Activated T-cell treated with anti-CD3 and anti-CD28 coated beads for 24 hours (primary cell): ENCODE data around the gene SDK1.
"Not testable (repeated sequence)": the region's sequence is repeated elsewhere in the genome, so short reads cannot be mapped to it uniquely, and the experiment has no call there.

Experiments used
- DNase-seq: peaks from one replicate; pipeline ENCODE4 v3.0.0-alpha.2; 2020; ENCODE audit warnings: low read depth

Gene SDK1

DNA sequence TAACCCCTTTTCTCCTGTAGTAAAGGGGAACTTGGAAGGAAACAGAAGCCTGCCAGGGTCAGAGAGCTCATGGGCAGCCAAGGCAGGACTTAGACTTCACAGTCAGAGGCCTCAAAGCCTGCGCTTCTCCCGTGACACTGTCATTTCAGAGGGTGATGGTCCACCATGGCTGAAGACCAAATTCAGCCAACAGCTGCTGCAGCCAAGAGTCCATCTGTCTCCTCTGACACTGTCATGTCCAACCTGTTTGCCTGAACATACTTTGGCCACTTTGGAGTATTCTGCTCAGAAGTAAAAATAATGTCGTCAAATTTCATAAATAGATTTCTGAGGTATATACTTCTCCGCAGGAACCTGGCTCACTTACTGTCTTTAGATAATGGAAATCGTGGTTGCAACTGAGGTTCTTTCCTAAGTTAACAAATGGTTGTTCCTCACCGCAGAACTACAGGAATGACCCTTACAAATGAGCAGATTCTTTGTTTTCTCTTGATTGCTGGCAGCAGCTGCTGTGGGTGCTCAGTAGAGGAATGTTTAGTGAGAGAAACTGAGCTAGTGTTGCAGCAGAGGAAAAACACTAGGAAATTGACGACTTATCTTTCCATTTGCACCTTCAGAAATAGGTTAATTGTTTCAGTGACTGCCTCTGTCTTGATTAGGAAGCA is 626.5 kb downstream of the SDK1 start:
- DNase-seq, result no peak

DNA sequence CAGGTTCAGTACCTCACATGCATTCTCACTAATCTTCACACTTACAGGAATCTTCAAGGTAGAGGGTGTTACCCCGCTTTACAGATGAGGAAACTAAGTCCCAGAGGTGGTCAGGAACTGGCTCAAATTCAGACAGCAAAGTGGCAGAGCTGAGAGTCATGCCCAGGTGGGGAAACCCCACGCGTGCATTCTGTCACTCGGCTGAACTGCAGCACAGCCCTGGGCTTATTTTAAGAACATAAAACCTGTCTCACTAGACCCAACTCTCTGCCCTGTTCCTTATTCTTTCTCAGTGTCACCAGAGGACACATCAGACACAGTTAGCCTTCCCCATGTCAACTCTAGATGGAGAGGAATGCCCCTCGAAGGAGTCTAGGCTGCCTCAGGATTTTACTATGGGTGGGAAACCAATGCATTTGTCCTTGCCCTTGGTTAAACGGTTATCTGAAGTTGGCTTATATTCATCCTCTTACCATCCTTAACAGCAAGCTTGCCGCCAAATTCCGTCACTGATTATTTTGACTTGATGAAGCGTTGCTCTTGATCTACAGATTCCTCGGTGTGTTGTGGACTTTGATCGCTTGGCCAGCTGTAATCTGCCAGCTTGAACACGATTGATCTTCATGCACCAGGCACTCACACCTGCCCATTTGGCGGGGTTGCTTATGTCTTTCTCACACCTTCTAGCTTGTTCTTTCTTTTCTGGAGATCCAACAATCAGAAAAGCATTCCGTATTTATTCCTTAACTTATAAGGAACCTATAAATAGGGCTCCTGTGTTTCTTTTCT is 627.9 kb downstream of the SDK1 start:
- no peak for DNase-seq

- no peak for DNase-seq
These were observed 630.8 kb downstream of the SDK1 start for GRCh38 chr7:3931843-3932242.

DNA sequence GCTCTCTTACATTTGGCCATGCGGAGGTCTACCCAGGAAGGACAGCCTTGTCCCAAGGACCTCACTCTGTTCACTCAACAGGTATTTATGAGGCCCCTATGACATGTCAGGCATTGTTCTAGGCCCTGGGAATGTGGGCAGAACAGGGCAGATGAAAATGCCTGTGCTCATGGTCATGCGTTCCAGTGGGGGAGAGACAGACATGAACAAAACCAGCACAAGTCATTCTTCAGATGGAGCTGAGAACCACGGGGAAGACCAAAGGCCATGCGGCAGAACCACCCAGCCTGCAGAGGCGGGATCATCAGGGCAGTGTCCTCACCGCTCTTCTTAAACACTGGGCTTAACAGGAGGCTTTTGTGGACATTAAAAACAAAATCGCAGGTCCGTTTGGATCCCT is 636.1 kb downstream of the SDK1 start:
- DNase-seq, result no peak

DNA sequence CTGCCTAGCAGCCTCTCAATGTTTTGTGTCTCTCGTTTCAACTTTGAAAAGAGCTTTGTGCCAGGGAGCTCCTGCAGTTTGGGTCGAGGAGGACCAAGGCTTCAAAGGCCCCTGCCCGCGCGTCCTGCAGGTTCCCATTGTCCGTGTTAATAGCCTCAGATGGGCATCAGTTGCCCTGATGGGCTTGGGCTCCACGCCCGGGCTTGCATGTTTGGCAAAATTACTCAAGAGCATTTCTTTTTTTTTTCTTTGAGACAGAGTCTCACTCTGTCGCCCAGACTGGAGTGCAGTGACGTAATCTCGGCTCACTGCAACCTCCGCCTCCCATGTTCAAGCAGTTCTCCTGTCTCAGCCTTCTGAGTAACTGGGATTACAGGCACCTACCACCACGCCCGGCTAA is 636.6 kb downstream of the SDK1 start:
- DNase-seq, result no peak

DNA sequence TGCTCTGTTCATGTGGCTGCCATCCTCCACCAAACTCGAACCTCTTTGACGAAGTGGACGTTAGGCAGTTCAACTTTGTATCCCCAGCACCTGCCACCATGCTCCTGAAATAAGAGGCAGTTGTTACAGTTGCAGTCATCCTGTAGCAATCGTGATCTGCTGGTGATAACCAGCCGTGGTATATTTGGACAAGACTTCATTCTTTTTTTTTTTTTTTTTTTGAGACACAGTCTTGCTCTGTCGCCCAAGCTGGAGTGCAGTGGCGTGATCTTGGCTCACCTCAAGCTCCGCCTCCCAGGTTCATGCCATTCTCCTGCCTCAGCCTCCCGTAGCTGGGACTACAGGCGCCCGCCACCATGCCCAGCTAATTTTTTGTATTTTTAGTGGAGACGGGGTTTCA is 640.7 kb downstream of the SDK1 start:
- DNase-seq, result not testable (repeated sequence)

GRCh38 chr7:3942276-3942675 is 641.2 kb downstream of the SDK1 start:
- DNase-seq, result no peak

DNA sequence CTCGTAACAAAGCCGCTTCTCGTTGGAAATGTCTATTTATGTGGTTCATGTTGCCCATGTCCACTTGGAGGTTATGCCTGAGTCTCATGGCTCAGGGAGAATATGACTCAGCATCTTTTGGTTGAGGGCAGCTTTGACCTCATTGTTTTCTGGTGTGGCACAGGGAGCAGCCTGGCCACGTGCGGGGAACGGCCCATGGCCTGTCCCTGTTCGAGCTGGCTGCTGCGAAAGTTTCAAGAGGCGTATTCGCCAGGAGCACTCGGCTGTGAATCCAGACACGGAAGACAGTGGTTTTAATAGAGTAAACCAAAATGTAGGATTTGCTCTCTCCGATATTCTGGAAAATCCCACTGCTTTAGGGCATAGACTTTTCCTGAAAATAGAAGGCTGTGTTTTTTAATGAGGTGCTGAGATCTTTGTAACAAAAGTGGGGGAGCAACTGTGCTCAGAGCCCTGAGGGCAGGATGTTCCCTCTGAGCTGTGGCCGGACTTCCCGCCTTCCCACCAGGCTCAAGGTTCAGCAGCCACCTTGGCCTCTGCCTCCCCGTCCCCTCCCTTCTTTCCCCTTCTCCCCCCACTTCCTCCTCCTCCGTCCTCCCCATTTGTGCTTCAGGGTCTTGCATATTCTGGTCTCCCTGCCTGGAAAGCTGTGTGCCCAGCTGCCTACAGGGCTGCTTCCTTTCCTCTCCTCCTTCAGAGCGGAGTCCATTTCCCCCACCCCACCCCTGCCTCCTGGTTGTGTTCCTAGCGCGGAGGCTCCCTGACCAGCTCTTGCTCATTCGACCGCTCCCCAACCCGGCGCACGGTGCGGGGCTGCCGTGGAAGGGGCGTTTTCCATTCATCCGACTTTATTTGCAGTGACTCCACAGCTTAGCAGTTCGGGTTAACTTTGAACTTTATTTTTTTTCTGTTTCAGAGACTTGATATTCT is 642.0 kb downstream of the SDK1 start:
- DNase-seq, result no peak

GRCh38 chr7:3943779-3944520 is 642.9 kb downstream of the SDK1 start:
- no peak for DNase-seq

GRCh38 chr7:3949242-3949640 is 648.2 kb downstream of the SDK1 start:
- DNase-seq, result no peak

- no peak for DNase-seq
These were observed 649.2 kb downstream of the SDK1 start for GRCh38 chr7:3950249-3950648.

GRCh38 chr7:3951316-3952055 is 650.4 kb downstream of the SDK1 start:
- no peak for DNase-seq

- DNase-seq, result no peak
These were observed 652.1 kb downstream of the SDK1 start for GRCh38 chr7:3953133-3953532.

DNA sequence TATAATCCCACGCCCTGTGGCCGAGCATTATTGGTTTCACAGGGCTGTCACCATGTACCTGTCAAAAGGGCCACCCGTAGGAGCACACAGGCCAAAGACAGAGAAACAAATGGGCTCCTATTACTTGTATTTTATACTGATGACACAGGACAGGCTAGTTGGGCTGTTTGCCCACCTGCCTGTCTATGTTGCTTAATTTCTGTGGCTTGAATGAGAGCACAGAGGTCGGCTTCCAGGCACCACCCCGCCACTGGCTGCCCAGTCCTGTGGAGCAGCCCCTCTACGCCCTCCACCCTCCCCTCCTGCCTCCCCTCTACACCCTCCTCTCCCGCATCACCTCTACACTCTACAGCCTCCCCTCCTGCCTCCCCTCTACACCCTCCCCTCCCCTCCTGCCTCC is 652.9 kb downstream of the SDK1 start:
- DNase-seq, result no peak

DNA sequence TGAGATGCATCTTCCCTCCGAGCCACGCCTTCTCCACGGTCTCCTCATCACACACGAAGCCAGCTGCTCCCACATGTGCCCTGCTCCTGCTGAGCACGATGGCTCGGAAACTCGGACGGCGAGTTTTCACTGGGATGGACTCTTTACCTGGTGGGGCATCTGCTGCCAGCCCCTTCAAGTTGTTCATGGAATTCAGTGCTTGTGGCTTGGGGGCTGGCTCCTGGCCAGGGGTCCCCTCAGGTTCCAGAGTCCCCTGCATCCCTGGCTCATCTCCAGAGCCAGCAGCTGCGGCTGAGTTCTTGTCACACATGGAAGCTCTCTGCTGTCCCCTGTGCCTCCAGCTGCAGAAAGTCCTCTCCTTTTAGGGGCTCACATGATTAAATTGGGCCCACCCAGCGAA is 654.0 kb downstream of the SDK1 start:
- DNase-seq, result no peak

DNA sequence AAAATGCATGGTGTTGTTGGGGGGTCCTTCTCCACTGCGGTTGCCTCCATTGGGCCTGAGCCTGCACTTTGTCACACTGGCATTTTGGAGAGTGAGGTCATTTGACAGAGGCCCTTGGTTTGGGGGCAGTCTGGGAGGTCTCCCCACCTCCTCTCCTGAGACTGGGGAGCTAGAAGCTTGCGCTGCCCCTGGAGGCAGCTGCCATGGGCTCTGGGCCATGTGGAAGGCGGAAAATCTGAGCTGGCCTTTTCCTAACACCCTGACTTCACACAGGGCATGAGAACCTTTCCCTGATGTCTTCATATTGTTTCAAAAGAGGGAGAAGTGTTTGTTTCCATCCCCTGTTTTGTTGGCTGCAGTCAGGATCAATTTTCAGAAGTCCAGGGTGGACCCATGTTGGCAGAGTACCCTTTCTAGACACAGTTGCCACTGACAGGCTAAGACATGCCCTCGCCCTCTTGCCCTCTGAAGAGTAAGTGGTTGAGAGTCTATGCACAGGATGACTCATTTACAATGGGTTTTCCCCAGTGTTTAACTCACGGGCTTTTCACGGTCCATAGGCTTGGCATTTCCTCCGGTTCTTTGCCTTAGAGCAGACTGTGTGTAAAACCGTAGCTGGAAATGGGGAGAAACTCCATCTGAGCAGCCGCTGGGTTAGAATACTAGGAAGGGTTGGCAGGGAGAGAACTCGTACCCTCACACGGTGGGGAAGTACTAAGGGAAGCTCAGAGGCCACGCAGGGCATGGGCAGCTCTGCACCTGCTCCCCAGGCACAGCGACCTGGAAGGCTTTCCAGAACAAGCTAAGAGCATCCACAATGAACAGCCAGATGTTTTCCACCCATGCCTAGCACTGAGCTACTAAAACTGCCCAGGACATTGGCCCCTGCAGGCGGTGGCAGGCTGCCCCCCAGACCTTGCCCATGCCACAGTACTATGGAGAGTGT is 655.0 kb downstream of the SDK1 start:
- no peak for DNase-seq

GRCh38 chr7:3956949-3957348 is 655.9 kb downstream of the SDK1 start:
- DNase-seq, result no peak

- no peak for DNase-seq
These were observed 656.5 kb downstream of the SDK1 start for GRCh38 chr7:3957472-3958108.

- DNase-seq, result no peak
These were observed 657.0 kb downstream of the SDK1 start for GRCh38 chr7:3958109-3958483.

DNA sequence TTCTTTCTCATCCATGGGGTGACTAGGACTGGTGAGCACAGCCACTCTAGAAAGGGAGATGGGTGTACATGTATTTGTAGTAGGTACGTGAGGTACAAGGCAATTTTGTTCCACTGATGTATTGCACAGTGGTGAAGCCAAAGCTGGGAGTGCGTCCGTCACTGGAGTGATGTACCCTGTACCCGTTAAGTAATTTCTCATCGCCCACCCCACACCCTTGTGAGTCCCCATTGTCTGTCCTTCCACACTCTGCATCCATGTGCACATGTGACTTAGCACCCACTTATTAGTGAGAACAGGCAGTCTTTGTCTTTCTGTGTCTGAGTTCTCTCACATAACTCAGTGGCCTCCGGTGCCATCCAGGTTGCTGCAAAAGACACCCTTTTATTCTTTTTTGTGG is 658.3 kb downstream of the SDK1 start:
- no peak for DNase-seq
